Putamen (tissue), 1 donor: ENCODE data around the gene INPP5F.
"Not testable (repeated sequence)": the region's sequence is repeated elsewhere in the genome, so short reads cannot be mapped to it uniquely, and the experiment has no call there.

ENCODE experiments used
- DNase-seq: peaks from one replicate; pipeline ENCODE4 v3.0.0-alpha.2; 2016; ENCODE audit warnings: low spot score

INPP5F gene

GRCh38 chr10:119705434-119705831 lies 20.4 kb upstream of the INPP5F start:
- no peak for DNase-seq

GRCh38 chr10:119706521-119707278 lies 19.1 kb upstream of the INPP5F start:
- DNase-seq, result no peak

- DNase-seq, result not testable (repeated sequence)
These were observed 18.5 kb upstream of the INPP5F start for GRCh38 chr10:119707331-119707730.

GRCh38 chr10:119710935-119711334 lies 14.9 kb upstream of the INPP5F start:
- not testable (repeated sequence) for DNase-seq

- peak; percentile 44 for DNase-seq
These were observed 11.9 kb upstream of the INPP5F start for GRCh38 chr10:119713744-119714483.

- DNase-seq, result no peak
These were observed 11.4 kb upstream of the INPP5F start for GRCh38 chr10:119714484-119714816.

- DNase-seq, result no peak
These were observed 10.0 kb upstream of the INPP5F start for GRCh38 chr10:119715628-119716505.

GRCh38 chr10:119723161-119723560 lies 2.7 kb upstream of the INPP5F start:
- DNase-seq, result no peak

- DNase-seq, result no peak
These were observed 2.2 kb upstream of the INPP5F start for GRCh38 chr10:119723624-119724023.

- DNase-seq, result no peak
These were observed 995 bp upstream of the INPP5F start for GRCh38 chr10:119724593-119725516.

GRCh38 chr10:119725517-119725827 lies 378 bp upstream of the INPP5F start:
- DNase-seq, result no peak

GRCh38 chr10:119726676-119727261 lies 919 bp downstream of the INPP5F start:
- no peak for DNase-seq

- DNase-seq, result no peak
These were observed 2.4 kb downstream of the INPP5F start for GRCh38 chr10:119728172-119728800.

GRCh38 chr10:119734396-119735332 lies 8.8 kb downstream of the INPP5F start:
- DNase-seq, result no peak

- no peak for DNase-seq
These were observed 9.6 kb downstream of the INPP5F start for GRCh38 chr10:119735451-119735850.

- DNase-seq, result no peak
These were observed 10.4 kb downstream of the INPP5F start for GRCh38 chr10:119736220-119736619.

- no peak for DNase-seq
These were observed 11.3 kb downstream of the INPP5F start for GRCh38 chr10:119737039-119737663.

GRCh38 chr10:119737823-119738222 lies 12.0 kb downstream of the INPP5F start:
- DNase-seq, result no peak

- no peak for DNase-seq
These were observed 13.1 kb downstream of the INPP5F start for GRCh38 chr10:119738962-119739361.
